ENCODE measurements around the gene HAUS8.
"Not testable (repeated sequence)": the region's sequence is repeated elsewhere in the genome, so short reads cannot be mapped to it uniquely, and the experiment has no call there.

HAUS8 gene

GRCh38 chr19:17035842-17036424 lies 39.3 kb downstream of the HAUS8 start:
- no peak for DNase-seq (ENCODE audit: low read depth, low spot score)

- no peak for DNase-seq (ENCODE audit: low read depth, low spot score)
These were observed 43.5 kb downstream of the HAUS8 start for GRCh38 chr19:17031741-17032140.

- no peak for DNase-seq (ENCODE audit: low read depth, low spot score)
These were observed 47.7 kb downstream of the HAUS8 start for GRCh38 chr19:17027535-17027975.

GRCh38 chr19:17026706-17027534 lies 48.3 kb downstream of the HAUS8 start, which contains the start of gene CPAMD8:
CPAMD8 (minus strand) TSS chr19:17026810; CDS start chr19:17026642, 168 bp downstream.
- DNase-seq (ENCODE audit: low read depth, low spot score): no peak

GRCh38 chr19:17025991-17026658 lies 49.1 kb downstream of the HAUS8 start:
- peak; percentile 16 for DNase-seq (ENCODE audit: low read depth, low spot score)

- no peak for DNase-seq (ENCODE audit: low read depth, low spot score)
These were observed 49.9 kb downstream of the HAUS8 start for GRCh38 chr19:17025361-17025760.

GRCh38 chr19:17024941-17025340 lies 50.3 kb downstream of the HAUS8 start:
- not testable (repeated sequence) for DNase-seq (ENCODE audit: low read depth, low spot score)

- no peak for DNase-seq (ENCODE audit: low read depth, low spot score)
These were observed 51.4 kb downstream of the HAUS8 start for GRCh38 chr19:17023805-17024204.

- no peak for DNase-seq (ENCODE audit: low read depth, low spot score)
These were observed 52.5 kb downstream of the HAUS8 start for GRCh38 chr19:17022738-17023137.

GRCh38 chr19:17021793-17022590 lies 53.3 kb downstream of the HAUS8 start:
- DNase-seq (ENCODE audit: low read depth, low spot score): no peak

GRCh38 chr19:17021328-17021727 lies 53.9 kb downstream of the HAUS8 start:
- no peak for DNase-seq (ENCODE audit: low read depth, low spot score)

- DNase-seq (ENCODE audit: low read depth, low spot score): no peak
These were observed 54.4 kb downstream of the HAUS8 start for GRCh38 chr19:17020823-17021222.

- DNase-seq (ENCODE audit: low read depth, low spot score): no peak
These were observed 54.9 kb downstream of the HAUS8 start for GRCh38 chr19:17020385-17020784.

- not testable (repeated sequence) for DNase-seq (ENCODE audit: low read depth, low spot score)
These were observed 60.9 kb downstream of the HAUS8 start for GRCh38 chr19:17014212-17014861.

GRCh38 chr19:17011485-17011884 lies 63.8 kb downstream of the HAUS8 start:
- DNase-seq (ENCODE audit: low read depth, low spot score): no peak

- no peak for DNase-seq (ENCODE audit: low read depth, low spot score)
These were observed 68.7 kb downstream of the HAUS8 start for GRCh38 chr19:17006579-17006978.

- DNase-seq (ENCODE audit: low read depth, low spot score): no peak
These were observed 70.3 kb downstream of the HAUS8 start for GRCh38 chr19:17005000-17005399.

- DNase-seq (ENCODE audit: low read depth, low spot score): no peak
These were observed 70.9 kb downstream of the HAUS8 start for GRCh38 chr19:17004386-17004785.

- DNase-seq (ENCODE audit: low read depth, low spot score): no peak
These were observed 72.8 kb downstream of the HAUS8 start for GRCh38 chr19:17002455-17002854.

- DNase-seq (ENCODE audit: low read depth, low spot score): no peak
These were observed 73.6 kb downstream of the HAUS8 start for GRCh38 chr19:17001603-17002183.
